IMR-90 (cell line): Measurements from ENCODE around the gene BLTP2. TPM values are rescaled to one million over a fixed set of nuclear protein-coding genes. Genes with fewer than 3 reads are reported as not detected.
"Not testable (repeated sequence)": the region's sequence is repeated elsewhere in the genome, so short reads cannot be mapped to it uniquely, and the experiment has no call there.

ENCODE experiments used
- ATAC-seq: fragments of 200-7000 bp; cut with Tn5 transposase; 2 replicates; pipeline ENCODE4 v1.9.1; 2020; ENCODE audit warnings: low read depth, mild to moderate bottlenecking, moderate library complexity
- BruUV-seq: library from RNA; stranded (reverse); fragments of 400-500 nt; replicated peaks from 2 replicates; lab custom pipeline; 2021; lab: Mats Ljungman, UMichigan
- CTCF ChIA-PET: fragments of 300-600 bp; formaldehyde crosslinking; extraction: SDS; loops from one replicate; lab custom pipeline; 2021; ENCODE audit warnings: antibody characterized with exemption; lab: Yijun Ruan, JAX
- POLR2A ChIA-PET: fragments of 300-600 bp; sonication (Branson Sonifier 250); formaldehyde crosslinking; loops from one replicate; lab custom pipeline; 2022; ENCODE audit warnings: antibody characterized with exemption; ENCODE audit not compliant: unreplicated experiment; lab: Charles Lee
- DNase-seq: peaks from one replicate; pipeline ENCODE4 v3.0.0; 2013
- H2AFZ ChIP-seq: replicated peaks from 2 replicates; pipeline ENCODE3; 2013; ENCODE audit warnings: low read length, mild to moderate bottlenecking; ENCODE audit not compliant: poor library complexity
- H2AK5ac ChIP-seq: 2 replicates; pipeline ENCODE4 v1.6.1; 2013; ENCODE audit warnings: low read depth, low read length, inconsistent platforms
- H2AK9ac ChIP-seq: replicated peaks from 2 replicates; pipeline ENCODE3; 2013; ENCODE audit warnings: mild to moderate bottlenecking, low read depth, low read length, moderate library complexity; ENCODE audit not compliant: poor library complexity
- H2BK120ac ChIP-seq: 2 replicates; pipeline ENCODE4 v1.6.1; 2013; ENCODE audit warnings: low read depth, low read length, inconsistent platforms
- H2BK15ac ChIP-seq: 3 replicates; pipeline ENCODE4 v1.6.1; 2013; ENCODE audit warnings: low read depth, low read length, inconsistent platforms
- H2BK20ac ChIP-seq: 2 replicates; pipeline ENCODE4 v1.6.1; 2013; ENCODE audit warnings: low read depth, mild to moderate bottlenecking, inconsistent platforms, low read length, moderate library complexity
- H2BK5ac ChIP-seq: 2 replicates; pipeline ENCODE4 v1.6.1; 2013; ENCODE audit warnings: mild to moderate bottlenecking, low read depth, low read length, inconsistent platforms; ENCODE audit not compliant: poor library complexity, severe bottlenecking
- H3K14ac ChIP-seq: replicated peaks from 2 replicates; pipeline ENCODE4 v1.6.1; 2013; ENCODE audit warnings: low read depth, low read length, inconsistent platforms
- H3K18ac ChIP-seq: 2 replicates; pipeline ENCODE4 v1.6.1; 2013; ENCODE audit warnings: low read depth, low read length, control low read depth
- H3K23ac ChIP-seq: 2 replicates; pipeline ENCODE4 v1.6.1; 2013; ENCODE audit warnings: low read depth, low read length, inconsistent platforms
- H3K27ac ChIP-seq: 2 replicates; pipeline ENCODE4 v1.5.1; 2013; ENCODE audit warnings: mild to moderate bottlenecking, control low read depth, low read length; ENCODE audit not compliant: insufficient read depth
- H3K27me3 ChIP-seq: 2 replicates; pipeline ENCODE4 v1.6.1; 2013; ENCODE audit warnings: low read length; ENCODE audit not compliant: control insufficient read depth, insufficient read depth
- H3K36me3 ChIP-seq: 2 replicates; pipeline ENCODE4 v1.6.1; 2013; ENCODE audit warnings: low read length, mixed read lengths; ENCODE audit not compliant: control insufficient read depth, insufficient read depth
- H3K4ac ChIP-seq: 2 replicates; pipeline ENCODE4 v1.6.1; 2013; ENCODE audit warnings: low read depth, low read length, inconsistent platforms
- H3K4me1 ChIP-seq: 2 replicates; pipeline ENCODE4 v1.6.1; 2013; ENCODE audit warnings: low read length, mixed read lengths; ENCODE audit not compliant: control insufficient read depth, insufficient read depth
- H3K4me2 ChIP-seq: 2 replicates; pipeline ENCODE4 v1.6.1; 2013; ENCODE audit warnings: low read depth, mild to moderate bottlenecking, control low read depth, low read length, moderate library complexity
- H3K4me3 ChIP-seq: 2 replicates; pipeline ENCODE4 v1.5.1; 2013; ENCODE audit warnings: low read depth, mild to moderate bottlenecking, control low read depth, low read length, moderate library complexity; ENCODE audit not compliant: insufficient read depth
- H3K56ac ChIP-seq: 2 replicates; pipeline ENCODE4 v1.6.1; 2013; ENCODE audit warnings: low read length, inconsistent platforms; ENCODE audit not compliant: insufficient read depth; ENCODE audit errors: extremely low read depth
- H3K79me1 ChIP-seq, 2 experiments: 2 replicates each; pipeline ENCODE4 v1.6.1; 2013; ENCODE audit warnings: low read length in 2 of 2, inconsistent platforms in 1 of 2, low read depth in 1 of 2
- H3K9ac ChIP-seq: 2 replicates; pipeline ENCODE4 v1.6.1; 2013; ENCODE audit warnings: low read depth, low read length, control low read depth
- H3K9me1 ChIP-seq: 2 replicates; pipeline ENCODE4 v1.6.1; 2013; ENCODE audit warnings: low read length, inconsistent platforms; ENCODE audit not compliant: insufficient read depth
- H3K9me3 ChIP-seq: 2 replicates; pipeline ENCODE4 v1.6.1; 2013; ENCODE audit warnings: low read length; ENCODE audit not compliant: control insufficient read depth, insufficient read depth
- H4K20me1 ChIP-seq: 2 replicates; pipeline ENCODE4 v1.6.1; 2013; ENCODE audit warnings: low read length, inconsistent platforms; ENCODE audit not compliant: insufficient read depth
- H4K5ac ChIP-seq: 2 replicates; pipeline ENCODE4 v1.6.1; 2013; ENCODE audit warnings: mild to moderate bottlenecking, low read depth, low read length, control low read depth
- H4K8ac ChIP-seq, 2 experiments: 2 replicates each; pipeline ENCODE4 v1.6.1; 2013; ENCODE audit warnings: low read depth in 2 of 2, low read length in 2 of 2, control low read depth in 1 of 2, inconsistent platforms in 1 of 2
- H4K91ac ChIP-seq: 2 replicates; pipeline ENCODE4 v1.6.1; 2013; ENCODE audit warnings: low read depth, low read length, inconsistent platforms; ENCODE audit not compliant: insufficient read depth
- WGBS, 2 experiments: methylation state at CpG; one replicate each; pipeline versions ENCODE4 v1.1.5 to v1.1.7; 2013; ENCODE audit warnings: missing lambda C conversion rate in 2 of 2; ENCODE audit not compliant: insufficient read length in 1 of 2; ENCODE audit errors: extremely low coverage in 2 of 2; 5-methylcytosine and 5-hydroxymethylcytosine counted together
- dilution Hi-C: fragments of 300-500 bp; cut with HindIII; formaldehyde crosslinking; loops from one replicate; pipeline ENCODE4 v1.14.3; 2018; ENCODE audit warnings: low sequenced_read_pairs; ENCODE audit not compliant: unreplicated experiment
- in situ Hi-C: fragments of 300-500 bp; cut with MboI; formaldehyde crosslinking; loops from 3 replicates; pipeline ENCODE4 v1.14.3; 2019; ENCODE audit warnings: low sequenced_read_pairs, inconsistent platforms, mixed read lengths
- intact Hi-C: fragments of 100-400 bp; cut with micrococcal nuclease; formaldehyde crosslinking; loops from 2 replicates; pipeline ENCODE4 v1.10.0; 2022
- polyA plus RNA-seq, 3 experiments: library from polyadenylated mRNA; depleted of rRNA; stranded (reverse); fragments of >200 nt; gene quantifications; 2 replicates each; pipeline ENCODE4 v1.2.3, GENCODE V29; 2012; ENCODE audit warnings: low replicate concordance in 1 of 3
- total RNA-seq: library from RNA; depleted of rRNA; stranded (reverse); fragments of >200 nt; gene quantifications from 2 replicates; pipeline ENCODE4 v1.2.3, GENCODE V29; 2012

The BLTP2 gene
- total and polyA plus RNA-seq, 2 of the 4 experiments (the other 2 are of a cell fraction) = 42.3 to 174 TPM

DNA sequence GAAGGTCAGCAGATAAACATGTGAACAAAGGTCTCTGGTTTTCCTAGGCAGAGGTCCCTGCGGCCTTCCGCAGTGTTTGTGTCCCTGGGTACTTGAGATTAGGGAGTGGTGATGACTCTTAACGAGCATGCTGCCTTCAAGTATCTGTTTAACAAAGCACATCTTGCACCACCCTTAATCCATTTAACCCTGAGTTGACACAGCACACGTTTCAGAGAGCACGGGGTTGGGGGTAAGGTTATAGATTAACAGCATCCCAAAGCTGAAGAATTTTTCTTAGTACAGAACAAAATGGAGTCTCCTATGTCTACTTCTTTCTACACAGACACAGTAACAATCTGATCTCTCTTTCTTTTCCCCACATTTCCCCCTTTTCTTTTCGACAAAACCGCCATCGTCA, 13.4 kb upstream of the BLTP2 start:
- H3K9ac ChIP-seq, H3K56ac ChIP-seq, H2AK5ac ChIP-seq, H3K23ac ChIP-seq, H2AFZ ChIP-seq, H3K9me1 ChIP-seq, H2BK5ac ChIP-seq, H3K4me2 ChIP-seq, DNase-seq, H3K4me1 ChIP-seq, H4K5ac ChIP-seq, POLR2A ChIA-PET, intact Hi-C loops, H3K18ac ChIP-seq, H3K4ac ChIP-seq, H3K4me3 ChIP-seq, H2AK9ac ChIP-seq, BruUV-seq, H3K27ac ChIP-seq, H4K91ac ChIP-seq, H2BK120ac ChIP-seq, H3K9me3 ChIP-seq, H2BK15ac ChIP-seq, dilution Hi-C loops, H4K8ac ChIP-seq, H2BK20ac ChIP-seq, in situ Hi-C loops, H3K27me3 ChIP-seq, ATAC-seq, H3K14ac ChIP-seq: not testable (repeated sequence)
- 100% methylated on average over 3 of the region's 8 CpGs; no CpG with 5 or more reads in 1 of the 2 experiments for WGBS, 2 experiments
- CTCF ChIA-PET = interaction anchor here (0.8 kb wide), 1 partner anchor 11 kb away, joined by 3 read pairs; no protein-coding TSS in a partner anchor
- Histone ChIP-seq H3K36me3 (peaks cover 22% of the 10 kb centered on the region), H4K20me1 (peaks cover 36% of the 10 kb centered on the region), H3K79me1 (peaks cover 14 to 57% of the 10 kb centered on the region in 2 experiments)
